ENCODE data around the gene CELA3A.

CELA3A gene

DNA sequence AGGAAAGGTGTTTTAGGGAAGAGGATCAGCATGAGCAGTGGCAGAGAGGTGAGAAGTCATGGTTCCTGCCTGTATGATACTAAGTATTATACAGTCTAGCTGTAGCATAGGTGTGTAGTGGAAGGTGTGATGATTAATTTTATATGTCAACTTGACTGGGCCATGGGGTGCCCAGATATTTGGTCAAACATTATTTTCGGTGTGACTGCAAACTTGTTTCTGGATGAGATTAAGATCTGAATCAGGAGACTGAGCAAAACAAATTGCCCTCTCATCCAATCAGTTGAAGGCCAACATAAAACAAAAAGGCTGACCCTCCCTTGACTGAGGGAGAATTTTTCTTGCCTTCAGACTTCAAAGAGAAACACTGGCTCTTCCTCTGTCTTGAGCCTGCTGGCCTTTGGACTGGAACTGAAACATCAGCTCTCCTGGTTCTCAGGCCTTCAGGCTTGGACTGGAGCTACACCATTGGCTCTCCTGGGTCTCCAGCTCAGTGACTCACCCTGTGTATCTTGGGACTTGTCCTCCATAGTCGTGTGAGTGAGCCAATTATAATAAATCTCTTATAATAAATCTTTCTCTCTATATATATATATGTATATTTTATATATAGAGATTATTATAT lies 44.3 kb downstream of the CELA3A start:
- H3K27me3 ChIP-seq (ENCODE audit: control insufficient read depth, low read length): no peaks in the 10 kb centered on the region
- no peaks in the 10 kb centered on the region for H3K79me2 ChIP-seq (ENCODE audit: control insufficient read depth, low read length)
- H3K4me1 ChIP-seq (ENCODE audit: control insufficient read depth, low read length): peaks cover 32% of the 10 kb centered on the region
- H3K36me3 ChIP-seq (ENCODE audit: control insufficient read depth, low read length): no peaks in the 10 kb centered on the region
- H3K9me3 ChIP-seq (ENCODE audit: control insufficient read depth, insufficient read depth, low read length): no peaks in the 10 kb centered on the region
- TF ChIP-seq, protein P1, sequence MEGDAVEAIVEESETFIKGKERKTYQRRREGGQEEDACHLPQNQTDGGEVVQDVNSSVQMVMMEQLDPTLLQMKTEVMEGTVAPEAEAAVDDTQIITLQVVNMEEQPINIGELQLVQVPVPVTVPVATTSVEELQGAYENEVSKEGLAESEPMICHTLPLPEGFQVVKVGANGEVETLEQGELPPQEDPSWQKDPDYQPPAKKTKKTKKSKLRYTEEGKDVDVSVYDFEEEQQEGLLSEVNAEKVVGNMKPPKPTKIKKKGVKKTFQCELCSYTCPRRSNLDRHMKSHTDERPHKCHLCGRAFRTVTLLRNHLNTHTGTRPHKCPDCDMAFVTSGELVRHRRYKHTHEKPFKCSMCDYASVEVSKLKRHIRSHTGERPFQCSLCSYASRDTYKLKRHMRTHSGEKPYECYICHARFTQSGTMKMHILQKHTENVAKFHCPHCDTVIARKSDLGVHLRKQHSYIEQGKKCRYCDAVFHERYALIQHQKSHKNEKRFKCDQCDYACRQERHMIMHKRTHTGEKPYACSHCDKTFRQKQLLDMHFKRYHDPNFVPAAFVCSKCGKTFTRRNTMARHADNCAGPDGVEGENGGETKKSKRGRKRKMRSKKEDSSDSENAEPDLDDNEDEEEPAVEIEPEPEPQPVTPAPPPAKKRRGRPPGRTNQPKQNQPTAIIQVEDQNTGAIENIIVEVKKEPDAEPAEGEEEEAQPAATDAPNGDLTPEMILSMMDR (IDR thresholded peaks at IDR 0.05; ENCODE audit: low read depth, low read length, poor library complexity, severe bottlenecking): no peak
- no peak for TF ChIP-seq EZH2phosphoT487 (IDR thresholded peaks at IDR 0.05; ENCODE audit: borderline replicate concordance, low read length)
- no peak overlapping the region for H3K27ac ChIP-seq (ENCODE audit: low read depth, low read length)
- no peak overlapping the region for H3K4me3 ChIP-seq (ENCODE audit: low read length)
- H4K20me1 ChIP-seq (ENCODE audit: control insufficient read depth, insufficient read depth, low read depth, low read length): no peaks in the 10 kb centered on the region
- no peak overlapping the region for H3K4me2 ChIP-seq (ENCODE audit: low read length)
- H3F3A ChIP-seq (ENCODE audit: control insufficient read depth, insufficient read depth): no peaks in the 10 kb centered on the region
- H3K9me2 ChIP-seq (replicated peaks; ENCODE audit: control insufficient read depth, low read length): no peaks in the 10 kb centered on the region

DNA sequence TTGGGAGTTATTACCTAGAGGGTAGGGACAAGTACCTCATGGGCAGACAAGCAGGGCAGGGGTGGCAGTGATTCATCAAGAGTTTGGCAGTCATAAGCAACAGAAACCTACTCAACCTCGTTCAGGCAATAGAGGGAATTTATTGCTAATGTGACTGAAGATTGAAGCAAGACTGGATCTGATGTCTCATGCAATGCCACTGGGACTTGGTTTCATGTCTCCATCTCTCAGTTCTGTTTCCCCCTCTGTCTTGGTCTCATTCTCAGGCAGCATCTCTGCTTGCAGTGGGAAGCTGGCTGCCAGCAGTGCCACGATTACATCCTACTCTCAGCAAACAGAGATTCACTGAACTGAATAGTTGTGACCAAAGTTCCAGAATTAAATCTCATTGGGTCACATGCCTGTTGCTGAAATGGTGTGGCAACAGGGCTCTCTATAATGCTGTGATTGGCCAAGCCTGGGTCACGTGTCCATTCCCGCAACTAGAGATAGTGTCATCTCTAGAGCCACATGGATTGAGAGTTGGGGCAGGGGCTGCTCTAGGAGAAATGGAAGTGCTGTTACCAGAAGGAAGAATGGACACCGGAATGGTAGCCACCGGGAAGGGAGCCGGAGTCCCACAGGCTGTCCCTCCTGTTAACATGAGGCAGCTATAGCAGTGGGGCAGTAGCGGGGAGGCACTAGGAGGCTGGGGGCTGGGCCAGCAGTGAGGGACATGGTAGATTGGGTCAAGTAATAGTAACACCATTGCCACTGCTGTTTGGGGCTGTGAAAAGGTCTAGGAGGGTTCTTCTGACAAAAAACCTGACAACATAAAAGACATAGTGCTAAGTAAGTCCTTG lies 47.1 kb downstream of the CELA3A start:
- Histone ChIP-seq H4K20me1 (ENCODE audit: control insufficient read depth, insufficient read depth, low read depth, low read length) (peaks cover 3% of the 10 kb centered on the region), H3K4me2 (ENCODE audit: low read length) (no peak overlapping the region), H3K27ac (ENCODE audit: low read depth, low read length) (no peak overlapping the region), H3K4me3 (ENCODE audit: low read length) (no peak overlapping the region), H3K9me3 (ENCODE audit: control insufficient read depth, insufficient read depth, low read length) (no peaks in the 10 kb centered on the region), H3K36me3 (ENCODE audit: control insufficient read depth, low read length) (peaks cover 2% of the 10 kb centered on the region; the same call in 1 of the 2 replicates), H3K4me1 (ENCODE audit: control insufficient read depth, low read length) (peaks cover 18% of the 10 kb centered on the region), H3K79me2 (ENCODE audit: control insufficient read depth, low read length) (peaks cover 11% of the 10 kb centered on the region), H3F3A (ENCODE audit: control insufficient read depth, insufficient read depth) (no peaks in the 10 kb centered on the region), H3K27me3 (ENCODE audit: control insufficient read depth, low read length) (no peaks in the 10 kb centered on the region), H3K9me2 (replicated peaks; ENCODE audit: control insufficient read depth, low read length) (no peaks in the 10 kb centered on the region)
- TF ChIP-seq, protein P1 (IDR thresholded peaks at IDR 0.05; ENCODE audit: low read depth, low read length, poor library complexity, severe bottlenecking): no peak
- no peak for TF ChIP-seq EZH2phosphoT487 (IDR thresholded peaks at IDR 0.05; ENCODE audit: borderline replicate concordance, low read length)

DNA sequence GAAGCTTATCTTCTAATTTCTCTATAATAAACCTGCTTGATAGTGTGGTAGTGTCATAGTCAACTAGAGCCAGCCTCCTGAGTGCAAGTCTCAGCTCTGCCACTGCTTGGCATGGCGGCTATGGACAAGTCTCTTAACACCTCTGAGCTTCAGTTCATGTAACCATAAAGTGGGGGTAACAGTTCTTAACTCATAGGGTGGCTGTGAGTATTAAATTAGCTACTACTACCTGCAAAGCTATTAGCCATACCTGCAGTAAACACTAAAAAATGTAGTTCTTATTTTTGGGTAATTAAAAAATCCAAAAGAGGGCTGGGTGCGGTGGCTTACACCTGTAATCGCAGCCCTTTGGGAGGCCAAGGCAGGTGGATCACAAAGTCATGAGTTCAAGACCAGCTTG lies 48.9 kb downstream of the CELA3A start:
- no peak for TF ChIP-seq EZH2phosphoT487 (IDR thresholded peaks at IDR 0.05; ENCODE audit: borderline replicate concordance, low read length)
- TF ChIP-seq, protein P1 (IDR thresholded peaks at IDR 0.05; ENCODE audit: low read depth, low read length, poor library complexity, severe bottlenecking): no peak
- no peaks in the 10 kb centered on the region for H3K9me3 ChIP-seq (ENCODE audit: control insufficient read depth, insufficient read depth, low read length)
- no peak overlapping the region for H3K4me3 ChIP-seq (ENCODE audit: low read length)
- H3K9me2 ChIP-seq (replicated peaks; ENCODE audit: control insufficient read depth, low read length): no peaks in the 10 kb centered on the region
- no peak overlapping the region for H3K27ac ChIP-seq (ENCODE audit: low read depth, low read length)
- H3K79me2 ChIP-seq (ENCODE audit: control insufficient read depth, low read length): peaks cover 27% of the 10 kb centered on the region
- peaks cover 23% of the 10 kb centered on the region for H3K4me1 ChIP-seq (ENCODE audit: control insufficient read depth, low read length)
- peaks cover 15% of the 10 kb centered on the region for H3K36me3 ChIP-seq (ENCODE audit: control insufficient read depth, low read length)
- H3K4me2 ChIP-seq (ENCODE audit: low read length): no peak overlapping the region
- no peaks in the 10 kb centered on the region for H3K27me3 ChIP-seq (ENCODE audit: control insufficient read depth, low read length)
- peaks cover 16% of the 10 kb centered on the region for H4K20me1 ChIP-seq (ENCODE audit: control insufficient read depth, insufficient read depth, low read depth, low read length)
- H3F3A ChIP-seq (ENCODE audit: control insufficient read depth, insufficient read depth): no peaks in the 10 kb centered on the region
